Pancreas (tissue), 10 donors: Measurements from ENCODE around the gene CHD8. TPM values are rescaled to one million over a fixed set of nuclear protein-coding genes. Genes with fewer than 3 reads are reported as not detected.
"Not testable (repeated sequence)": the region's sequence is repeated elsewhere in the genome, so short reads cannot be mapped to it uniquely, and the experiment has no call there.

Experiments used
- ATAC-seq, 4 donors: fragments of 200-7000 bp; cut with Tn5 transposase; one replicate each; pipeline versions ENCODE4 v1.8.0 to v1.9.1; 2020; ENCODE audit warnings: mild to moderate bottlenecking in 4 of 4, moderate library complexity in 4 of 4
- DNase-seq, 6 donors: peaks; one replicate each; pipeline ENCODE4 v3.0.0-alpha.2; 2020
- FAIRE-seq: peaks from 2 replicates; lab custom pipeline; 2012; peaks lifted over from hg19 to GRCh38; lab: Jason Lieb, UNC
- H3K27ac ChIP-seq, 4 donors: fragments of 200-600 bp; sonication (generic); 1 replicate in 3 of 4; 2 replicates in 1 of 4; pipeline versions ENCODE4 v1.5.0 to v1.8.0; 2020
- H3K27me3 ChIP-seq, 4 donors: fragments of 200-600 bp; one replicate each; pipeline ENCODE4 v1.8.0; 2021
- H3K36me3 ChIP-seq, 3 donors: fragments of 200-600 bp; sonication (generic) in 1 of 3; one replicate each; pipeline versions ENCODE4 v1.5.0 to v1.8.0; 2020 to 2021
- H3K4me1 ChIP-seq, 3 donors: fragments of 200-600 bp; one replicate each; pipeline ENCODE4 v1.8.0; 2021
- H3K4me3 ChIP-seq, 4 donors: fragments of 200-600 bp; sonication (generic) in 2 of 4; one replicate each; pipeline versions ENCODE4 v1.5.0 to v1.8.0; 2020 to 2021
- H3K9me3 ChIP-seq, 4 donors: fragments of 200-600 bp; one replicate each; pipeline ENCODE4 v1.8.0; 2021
- WGBS, 2 donors: extraction: QIAGEN DNeasy Blood & Tissue Kit; methylation state at CpG; one replicate each; pipeline ENCODE4 v1.1.7; 2013; 5-methylcytosine and 5-hydroxymethylcytosine counted together
- intact Hi-C, 3 donors: fragments of 100-400 bp; cut with DNase I; formaldehyde crosslinking; loops; one replicate each; pipeline versions ENCODE4 v1.11.1 to v1.14.2; 2022
- polyA plus RNA-seq, 2 donors: library from polyadenylated mRNA; stranded (reverse); fragments of 200-250 nt; gene quantifications; one replicate each; pipeline ENCODE4 v1.2.3, GENCODE V29; 2013
- total RNA-seq, 6 donors: library from RNA; stranded (reverse); fragmentation: NEBNext Ultra II Directional in 4 of 6; extraction: Animal tissue kit (Norgen Biotek cat#: 25700) in 4 of 6; gene quantifications; one replicate each; pipeline versions ENCODE4 v1.2.1 to v1.2.4, GENCODE V29; 2021 to 2023
- TF ChIP-seq, protein P1 (sequence below), 4 donors: fragments of 200-600 bp; sonication (generic) in 3 of 4; IDR thresholded peaks; one replicate each; pipeline versions ENCODE4 v1.5.0 to v1.8.0; 2021; ENCODE audit warnings: antibody characterized with exemption in 4 of 4
- donor health status: healthy with polysubstance abuse.
- donor health status: DM: no; HTN: no; CAD: no; lungs with moderate emphysema.
- donor health status: DM: no; HTN: no; CAD: no.
- donor health status: control.
- donor health status: control.
- donor health status: Bipolar disorder and iron deficiency.
- donor health status: DM: yes; HTN: yes; CAD: no.
- donor health status: DM: no; HTN: no; CAD: no.
- donor health status: DM: no; HTN: no; CAD: no.
- donor health status: DM: yes; HTN: yes; CAD: no.

CHD8 gene
- total and polyA plus RNA-seq, 8 donors, result 20.5 to 42.4 (median 25.6) TPM

DNA sequence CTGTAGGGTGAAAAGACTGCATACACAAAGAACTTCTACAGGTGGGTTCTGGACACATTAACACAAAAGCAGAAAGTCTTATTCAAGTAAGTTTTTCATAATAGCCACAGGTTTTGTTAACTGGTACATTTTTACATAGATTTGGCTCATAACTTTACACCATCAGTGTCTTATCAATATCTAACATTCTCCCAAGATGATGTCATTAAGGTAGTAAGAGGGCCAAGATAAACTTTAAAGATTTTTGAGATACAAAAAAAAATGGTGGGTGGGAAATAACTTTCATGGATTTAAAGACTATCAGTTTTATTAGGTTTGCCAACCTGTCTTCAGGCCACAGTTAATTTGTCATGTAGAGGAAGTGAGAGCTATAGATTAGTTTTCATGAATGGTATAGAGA, 73.8 kb downstream of the CHD8 start:
- intact Hi-C loops, result no loop called here
- H3K4me3 ChIP-seq, result no peak overlapping the region
- FAIRE-seq (no peak), ATAC-seq (no peak), DNase-seq (no peak)
- TF ChIP-seq, protein P1, sequence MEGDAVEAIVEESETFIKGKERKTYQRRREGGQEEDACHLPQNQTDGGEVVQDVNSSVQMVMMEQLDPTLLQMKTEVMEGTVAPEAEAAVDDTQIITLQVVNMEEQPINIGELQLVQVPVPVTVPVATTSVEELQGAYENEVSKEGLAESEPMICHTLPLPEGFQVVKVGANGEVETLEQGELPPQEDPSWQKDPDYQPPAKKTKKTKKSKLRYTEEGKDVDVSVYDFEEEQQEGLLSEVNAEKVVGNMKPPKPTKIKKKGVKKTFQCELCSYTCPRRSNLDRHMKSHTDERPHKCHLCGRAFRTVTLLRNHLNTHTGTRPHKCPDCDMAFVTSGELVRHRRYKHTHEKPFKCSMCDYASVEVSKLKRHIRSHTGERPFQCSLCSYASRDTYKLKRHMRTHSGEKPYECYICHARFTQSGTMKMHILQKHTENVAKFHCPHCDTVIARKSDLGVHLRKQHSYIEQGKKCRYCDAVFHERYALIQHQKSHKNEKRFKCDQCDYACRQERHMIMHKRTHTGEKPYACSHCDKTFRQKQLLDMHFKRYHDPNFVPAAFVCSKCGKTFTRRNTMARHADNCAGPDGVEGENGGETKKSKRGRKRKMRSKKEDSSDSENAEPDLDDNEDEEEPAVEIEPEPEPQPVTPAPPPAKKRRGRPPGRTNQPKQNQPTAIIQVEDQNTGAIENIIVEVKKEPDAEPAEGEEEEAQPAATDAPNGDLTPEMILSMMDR (IDR thresholded peaks at IDR 0.05), result no peak
- H3K4me1 ChIP-seq, result peaks cover 6 to 14% (median 10%) of the 10 kb centered on the region in 3 donors
- no peak overlapping the region for H3K27ac ChIP-seq
- no peaks in the 10 kb centered on the region for H3K36me3 ChIP-seq
- no peaks in the 10 kb centered on the region for H3K27me3 ChIP-seq
- no peaks in the 10 kb centered on the region for H3K9me3 ChIP-seq

DNA sequence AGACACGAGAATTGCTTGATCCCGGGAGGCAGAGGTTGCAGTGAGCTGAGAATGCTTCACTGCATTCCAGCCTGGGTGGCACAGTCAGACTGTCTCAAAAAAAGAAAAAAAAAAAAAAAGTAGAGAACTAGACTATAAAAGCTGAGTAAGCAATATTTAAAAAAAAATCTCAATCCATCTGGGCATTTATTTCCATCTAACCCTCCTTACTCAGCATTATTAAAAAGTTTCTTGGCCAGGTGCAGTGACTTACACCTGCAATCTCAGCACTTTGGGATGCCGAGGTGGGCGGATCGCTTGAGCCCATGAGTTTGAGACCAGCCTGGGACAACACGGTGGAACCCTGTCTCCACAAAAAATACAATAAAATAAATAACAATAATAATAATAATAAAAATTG, 76.6 kb downstream of the CHD8 start:
- no peaks in the 10 kb centered on the region for H3K27me3 ChIP-seq
- WGBS, 2 donors, result 92 to 96% methylated on average over 6 of the region's 6 CpGs
- H3K27ac ChIP-seq, result no peak overlapping the region
- intact Hi-C loops, result no loop called here
- no peak for ATAC-seq
- no peaks in the 10 kb centered on the region for H3K9me3 ChIP-seq
- peaks cover 6 to 14% (median 10%) of the 10 kb centered on the region in 3 donors for H3K4me1 ChIP-seq
- H3K4me3 ChIP-seq, result no peak overlapping the region
- no peak for DNase-seq
- TF ChIP-seq, protein P1 (IDR thresholded peaks at IDR 0.05), result no peak
- no peak for FAIRE-seq
- no peaks in the 10 kb centered on the region for H3K36me3 ChIP-seq

DNA sequence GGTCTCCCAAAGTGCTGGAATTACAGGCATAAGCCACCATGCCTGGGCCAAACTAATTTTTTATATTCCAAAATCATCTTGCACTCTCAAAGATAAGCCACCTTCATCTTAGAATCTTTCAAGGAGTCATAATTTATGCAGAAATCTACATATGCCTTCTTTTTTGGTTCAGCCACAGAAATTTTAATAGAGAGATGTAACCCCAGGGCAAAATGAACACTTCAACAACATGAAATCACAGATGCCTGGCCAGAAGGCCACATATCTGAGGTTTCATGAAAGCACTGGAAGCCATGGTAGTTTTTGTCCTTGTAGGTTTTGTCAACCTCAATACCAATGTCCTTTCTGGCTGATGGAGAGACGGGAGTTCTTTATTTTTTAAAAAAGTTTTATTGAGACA, 81.9 kb downstream of the CHD8 start:
- Histone ChIP-seq H3K27me3 (no peaks in the 10 kb centered on the region), H3K4me1 (no peaks in the 10 kb centered on the region), H3K36me3 (peaks cover 0 to 15% (median 5%) of the 10 kb centered on the region in 3 donors), H3K4me3 (no peak overlapping the region), H3K27ac (no peak overlapping the region), H3K9me3 (no peaks in the 10 kb centered on the region)
- TF ChIP-seq, protein P1 (IDR thresholded peaks at IDR 0.05), result no peak
- intact Hi-C loops, result no loop called here
- ATAC-seq (no peak), FAIRE-seq (no peak), DNase-seq (no peak)
- WGBS, 2 donors, result 91 to 98% methylated on average over 1 of the region's 1 CpG

DNA sequence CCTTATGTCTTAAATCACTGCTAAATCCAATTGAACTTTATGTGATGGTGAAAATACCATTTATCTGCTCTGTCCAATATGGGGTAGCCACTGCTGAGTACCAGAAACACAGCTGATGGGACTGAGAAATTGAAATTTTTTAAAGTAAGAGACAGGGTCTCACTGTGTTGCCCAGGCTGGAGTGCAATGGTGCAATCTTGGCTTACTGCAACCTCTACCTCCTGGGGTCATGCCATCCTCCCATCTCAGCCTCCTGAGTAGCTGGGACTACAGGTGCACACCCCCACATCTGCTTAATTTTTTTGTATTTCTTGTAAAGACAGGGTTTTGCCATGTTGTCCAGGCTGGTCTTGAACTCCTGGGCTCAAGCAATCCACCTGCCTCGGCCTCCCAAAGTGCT, 83.1 kb downstream of the CHD8 start:
- 95 to 100% methylated on average over 1 of the region's 1 CpG for WGBS, 2 donors
- H3K4me1 ChIP-seq, ATAC-seq, H3K9me3 ChIP-seq, H3K4me3 ChIP-seq, H3K27ac ChIP-seq, H3K27me3 ChIP-seq, DNase-seq, FAIRE-seq, intact Hi-C loops: not testable (repeated sequence)
- peaks cover 0 to 27% (median 5%) of the 10 kb centered on the region in 3 donors for H3K36me3 ChIP-seq

DNA sequence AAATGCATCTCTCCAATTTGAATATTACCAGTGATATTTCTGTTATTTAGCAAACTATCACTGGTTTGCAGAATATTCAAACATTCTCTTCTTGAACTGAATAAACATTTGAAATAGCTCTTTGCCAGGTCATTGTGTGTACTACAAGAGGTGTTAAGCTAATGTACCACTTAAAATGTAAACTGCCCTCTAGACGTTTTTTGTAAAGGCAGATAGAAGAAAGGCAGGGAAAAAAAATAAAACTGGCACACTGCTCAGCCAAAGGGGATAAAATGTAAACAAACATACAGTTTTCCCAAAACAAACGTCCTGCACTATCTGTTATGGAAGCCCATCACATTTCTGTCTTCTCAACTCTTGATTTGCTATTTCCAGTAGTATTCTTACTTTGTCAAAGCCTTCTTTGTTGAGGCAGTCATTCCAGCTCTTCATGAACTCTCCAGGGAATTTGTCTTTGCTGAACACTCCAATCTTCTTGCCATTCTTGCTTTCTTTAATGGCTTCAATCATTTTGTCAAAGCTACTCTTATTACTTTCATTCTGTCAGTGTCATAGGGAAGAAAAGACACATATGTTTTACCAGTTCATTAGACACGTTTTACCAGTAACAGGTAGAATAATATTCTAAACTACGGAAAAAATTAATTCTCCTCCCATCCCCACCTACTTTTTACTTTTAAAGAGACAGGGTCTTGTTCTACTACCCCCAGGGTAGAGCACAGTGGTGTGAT, 85.8 kb downstream of the CHD8 start:
- no peak for FAIRE-seq
- no peaks in the 10 kb centered on the region for H3K4me1 ChIP-seq
- TF ChIP-seq, protein P1 (IDR thresholded peaks at IDR 0.05), result no peak

More for the DNA sequence above, 85.8 kb downstream of the CHD8 start:
- Histone ChIP-seq H3K27me3 (no peaks in the 10 kb centered on the region), H3K4me3 (no peak overlapping the region), H3K36me3 (peaks cover 0 to 54% (median 5%) of the 10 kb centered on the region in 3 donors), H3K9me3 (no peaks in the 10 kb centered on the region), H3K27ac (no peak overlapping the region)
- DNase-seq (no peak), ATAC-seq (no peak)
- 56 to 59% methylated on average over 4 of the region's 4 CpGs for WGBS, 2 donors
- intact Hi-C loops, result loop anchor here in 1 of 3 donors (10.0 kb wide), 1 partner anchor 45 kb away; no protein-coding TSS in a partner anchor
